ENCODE results near the gene FAM174C. TPM values are rescaled to one million over a fixed set of nuclear protein-coding genes. Genes with fewer than 3 reads are reported as not detected.

The FAM174C gene
- total and polyA plus RNA-seq, 2 of the 8 experiments (the other 6 are each of a cell fraction or from before 2014, with no cell fraction given), result 44.5 to 125 TPM

- Histone ChIP-seq H3K18ac (ENCODE audit: extremely low read depth, low read length) (no peak overlapping the region), H3K23me2 (ENCODE audit: low read depth, low read length) (no peaks in the 10 kb centered on the region; the same call in 1 of the 2 replicates)
Measured at GRCh38 chr19:1296078-1296477, 20.7 kb downstream of the FAM174C start.

More at GRCh38 chr19:1296078-1296477, 20.7 kb downstream of the FAM174C start:
- Histone ChIP-seq H3K23ac (ENCODE audit: insufficient read length) (no peak overlapping the region), H2BK12ac (ENCODE audit: low read depth, low read length) (0 out of 2 replicates have a peak overlapping the region, but pooled peaks have one; percentile 9), H2BK20ac (ENCODE audit: low read length) (no peak overlapping the region), H2AK5ac (ENCODE audit: low read depth, low read length) (0 out of 2 replicates have a peak overlapping the region, but pooled peaks have one; percentile 24), H3K27ac (ENCODE audit: low read depth, low read length) (no peak overlapping the region), H3K79me2 (ENCODE audit: control insufficient read depth in 1 of 2, insufficient read depth in 2 of 2, low read length in 2 of 2) (no peaks in the 10 kb centered on the region), H3K4me1 (replicated peaks in 1 of 4; ENCODE audit: control insufficient read depth in 3 of 4, insufficient read depth in 4 of 4, low read length in 3 of 4) (peaks cover 0 to 7% (median under 1%) of the 10 kb centered on the region in 4 experiments; a peak in 4 of 7 replicates), H3K36me3 (ENCODE audit: control insufficient read depth in 2 of 4, insufficient read depth in 4 of 4, low read length in 3 of 4) (no peaks in the 10 kb centered on the region), H2AFZ (ENCODE audit: low read length) (no peak overlapping the region), H3K9ac (replicated peaks in 1 of 4; ENCODE audit: extremely low read depth in 1 of 4, low read depth in 3 of 4, low read length in 3 of 4) (no peak overlapping the region), H3K79me1 (ENCODE audit: low read depth, low read length) (peaks cover 2% of the 10 kb centered on the region; the same call in 1 of the 2 replicates), H2BK5ac (ENCODE audit: low read depth, low read length) (no peak overlapping the region), H3K4me3 (ENCODE audit: extremely low read depth in 1 of 4, insufficient read depth in 2 of 4, low read depth in 3 of 4, low read length in 4 of 4) (no peak overlapping the region), H3K9me3 (ENCODE audit: insufficient read depth in 2 of 2, low read depth in 1 of 2, low read length in 1 of 2) (no peaks in the 10 kb centered on the region), H3K4ac (replicated peaks; ENCODE audit: insufficient read length, low read depth, low read length) (no peak overlapping the region), H3K27me3 (replicated peaks in 1 of 4; ENCODE audit: control insufficient read depth in 3 of 4, extremely low read depth in 1 of 4, insufficient read depth in 3 of 4, low read length in 3 of 4) (peaks cover 0 to 2% (median 1%) of the 10 kb centered on the region in 4 experiments; a peak in 2 of 7 replicates), H4K5ac (ENCODE audit: insufficient read length, low read depth, low read length) (no peak overlapping the region), H3K56ac (replicated peaks; ENCODE audit: insufficient read length, low read depth, low read length) (no peak overlapping the region), H4K8ac (ENCODE audit: extremely low read depth, insufficient read depth, low read length) (0 out of 2 replicates have a peak overlapping the region, but pooled peaks have one; percentile 35), H3K14ac (ENCODE audit: insufficient read length) (no peak overlapping the region), H4K20me1 (replicated peaks in 1 of 2; ENCODE audit: control insufficient read depth in 1 of 2, insufficient read depth in 2 of 2, low read length in 2 of 2) (peaks cover 5 to 7% of the 10 kb centered on the region in 2 experiments), H4K91ac (replicated peaks; ENCODE audit: insufficient read length, low read length) (no peak overlapping the region), H3K4me2 (ENCODE audit: insufficient read depth in 1 of 2, low read depth in 2 of 2, low read length in 2 of 2) (peak overlapping the region in 1 of 2 experiments; percentile 33; a peak in 1 of 4 replicates), H2BK15ac (ENCODE audit: low read length) (peak overlapping the region; percentile 18; the same call in 1 of the 2 replicates), H2BK120ac (replicated peaks; ENCODE audit: low read depth, low read length) (no peak overlapping the region)
- CTCF ChIA-PET (ENCODE audit: partially characterized antibody), result interaction anchor here (1.0 kb wide), 1 partner anchor 103 kb away, joined by 3 read pairs; no protein-coding TSS in a partner anchor
- FAIRE-seq (no peak), DNase-seq (ENCODE audit: low read depth in 1 of 2, low spot score in 2 of 2) (no peak)
- POLR2A ChIA-PET (ENCODE audit: partially characterized antibody), result interaction anchor here (1.3 to 1.8 kb wide), 2 partner anchors 21 to 27 kb away, joined by 3 to 8 read pairs; partner anchors contain the start of genes CIRBP and FAM174C
- TF ChIP-seq PHF8 (conservative IDR thresholded peaks at IDR 0.05; ENCODE audit: low read depth, low read length) (no peak), BACH1 (IDR thresholded peaks at IDR 0.05; ENCODE audit: low read length) (no peak)
- 95% methylated on average over 7 of the region's 13 CpGs; no CpG with 5 or more reads in 1 of the 2 experiments for WGBS, 2 experiments (ENCODE audit: extremely low coverage in 1 of 2, insufficient coverage in 1 of 2, insufficient read length in 1 of 2, insufficient replicate concordance in 2 of 2, low coverage in 1 of 2, low lambda C conversion rate in 2 of 2, missing lambda C conversion rate in 1 of 2)

Data from H1 (cell line).